HG02571 (cell line): ENCODE results near the gene CLDN20.
"Not testable (repeated sequence)": the region's sequence is repeated elsewhere in the genome, so short reads cannot be mapped to it uniquely, and the experiment has no call there.

Experiments
- ATAC-seq: cut with Tn5 transposase; IDR thresholded peaks from one replicate; pipeline ENCODE4 v1.9.1; 2021; ENCODE audit warnings: mild to moderate bottlenecking, moderate library complexity; ENCODE audit not compliant: unreplicated experiment

Gene CLDN20

GRCh38 chr6:155309150-155309549 is 45.3 kb downstream of the CLDN20 start:
- ATAC-seq = no peak

DNA sequence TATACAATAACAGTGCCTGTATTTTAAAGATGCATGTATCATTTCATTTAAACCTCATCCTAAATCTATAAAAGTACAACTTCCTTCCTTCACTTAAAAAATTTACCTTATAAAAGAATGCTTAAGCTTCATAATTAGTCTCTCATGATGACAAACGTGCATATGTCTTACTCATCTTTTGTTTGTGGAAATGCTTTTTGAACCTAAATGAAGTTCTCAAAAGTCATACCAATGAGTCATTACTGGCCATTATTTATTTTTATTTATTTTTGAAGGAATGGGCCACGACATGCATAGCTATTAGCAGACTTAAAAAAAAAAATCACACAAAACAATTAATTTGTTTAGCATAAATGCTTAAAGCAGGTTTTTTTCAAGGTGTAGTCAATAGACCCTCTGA is 46.8 kb downstream of the CLDN20 start:
- ATAC-seq = no peak

DNA sequence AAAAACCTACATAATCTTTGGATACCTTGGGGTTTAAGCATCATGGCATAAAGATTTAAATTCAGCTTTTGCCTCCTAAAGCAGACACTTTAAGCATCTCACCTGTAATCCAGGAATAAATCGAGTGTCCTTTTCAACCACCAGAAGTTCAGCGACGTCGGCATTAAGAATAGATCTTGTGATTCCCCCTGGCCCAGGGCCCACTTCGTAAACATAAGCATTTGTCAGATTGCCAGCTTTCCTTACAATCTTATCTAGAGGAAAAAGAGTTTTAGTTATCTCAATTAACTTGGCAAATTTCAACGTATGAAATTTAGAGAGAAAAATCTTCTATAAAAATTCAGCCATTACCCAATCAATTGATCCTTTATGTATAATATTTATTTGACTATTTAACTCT is 47.3 kb downstream of the CLDN20 start:
- no peak for ATAC-seq

DNA sequence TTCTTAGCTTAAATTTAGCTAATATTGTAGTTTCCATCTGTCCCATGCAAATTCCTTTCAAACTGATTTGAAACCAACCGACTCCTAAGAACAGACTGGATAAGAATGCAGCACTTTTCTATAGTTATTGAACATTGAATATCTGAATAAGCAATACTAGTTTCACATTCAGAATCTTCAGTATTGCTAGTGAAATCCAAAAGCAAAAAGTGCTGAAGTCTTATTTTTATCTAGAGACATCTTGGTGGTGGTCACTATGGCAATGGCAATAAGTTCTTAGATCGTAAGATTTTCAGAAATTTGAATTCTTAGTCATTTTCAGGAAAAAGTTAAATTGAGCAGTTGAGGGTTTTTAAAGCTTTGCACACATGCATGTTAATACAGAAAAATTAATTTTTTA is 47.8 kb downstream of the CLDN20 start:
- no peak for ATAC-seq

- not testable (repeated sequence) for ATAC-seq
Measured at GRCh38 chr6:155312950-155313349, 49.1 kb downstream of the CLDN20 start.

GRCh38 chr6:155313602-155314091 is 49.8 kb downstream of the CLDN20 start:
- peak; percentile 7 for ATAC-seq

- peak; percentile 97 for ATAC-seq
Measured at GRCh38 chr6:155314092-155314772, 50.4 kb downstream of the CLDN20 start, which contains the start of gene TFB1M. Gene TFB1M (minus strand): TSS chr6:155314484. CDS start chr6:155314428, 56 bp downstream.

DNA sequence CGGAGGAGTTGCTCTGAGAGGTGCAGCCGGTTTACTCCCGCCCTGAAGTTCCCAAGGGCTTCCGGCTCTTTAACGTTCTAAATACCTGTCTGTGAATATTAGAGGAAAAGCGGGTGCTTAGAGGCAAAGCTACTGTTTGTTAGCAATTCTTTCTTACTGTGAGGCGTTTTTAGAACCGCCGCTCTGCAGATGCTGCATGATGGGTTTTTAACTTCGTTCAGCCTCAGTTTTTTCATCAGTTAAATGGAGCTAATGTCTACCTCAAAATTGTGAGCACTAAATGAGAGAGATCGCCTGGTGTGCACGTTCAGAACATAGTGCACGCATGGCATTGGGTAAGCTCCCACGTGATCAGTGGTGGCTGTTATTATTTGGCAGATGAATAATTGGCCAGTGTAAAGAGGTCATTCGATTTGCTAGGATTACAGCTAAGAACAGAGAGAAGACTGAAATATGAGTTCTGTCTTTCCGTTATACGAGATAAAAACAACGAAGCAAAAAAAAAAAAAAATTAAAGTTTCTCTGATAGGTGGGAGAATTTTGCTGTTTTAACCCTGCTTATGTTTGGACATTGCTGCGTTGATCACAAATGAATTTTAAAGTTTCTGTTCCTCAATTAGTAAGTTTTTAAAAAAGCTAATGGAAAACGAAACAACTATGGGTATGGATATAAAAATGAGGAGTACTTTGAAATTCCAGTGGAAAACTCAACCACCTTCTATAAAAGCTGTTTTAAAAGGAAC is 51.1 kb downstream of the CLDN20 start:
- peak; percentile 41 for ATAC-seq

GRCh38 chr6:155315516-155315871 is 51.7 kb downstream of the CLDN20 start:
- ATAC-seq = no peak

GRCh38 chr6:155316419-155316818 is 52.6 kb downstream of the CLDN20 start:
- ATAC-seq = no peak

DNA sequence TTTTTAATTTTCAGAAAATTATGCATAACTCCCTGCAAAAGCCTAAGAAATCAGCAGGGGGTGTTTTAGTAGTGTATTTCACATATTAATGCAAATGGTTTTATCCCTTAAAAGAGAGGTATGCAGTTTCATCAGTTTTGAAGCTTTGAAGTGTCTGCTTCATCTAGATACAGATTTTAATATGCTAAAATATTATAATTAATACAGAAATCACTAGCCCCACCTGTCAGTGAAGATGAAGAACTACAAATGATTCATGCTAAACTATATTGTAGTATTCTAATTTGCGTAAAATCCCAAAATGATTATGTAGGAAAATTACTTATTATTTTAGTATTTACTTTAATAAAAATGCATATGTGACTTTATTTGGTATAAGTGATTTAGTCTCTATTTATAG is 53.4 kb downstream of the CLDN20 start:
- no peak for ATAC-seq

DNA sequence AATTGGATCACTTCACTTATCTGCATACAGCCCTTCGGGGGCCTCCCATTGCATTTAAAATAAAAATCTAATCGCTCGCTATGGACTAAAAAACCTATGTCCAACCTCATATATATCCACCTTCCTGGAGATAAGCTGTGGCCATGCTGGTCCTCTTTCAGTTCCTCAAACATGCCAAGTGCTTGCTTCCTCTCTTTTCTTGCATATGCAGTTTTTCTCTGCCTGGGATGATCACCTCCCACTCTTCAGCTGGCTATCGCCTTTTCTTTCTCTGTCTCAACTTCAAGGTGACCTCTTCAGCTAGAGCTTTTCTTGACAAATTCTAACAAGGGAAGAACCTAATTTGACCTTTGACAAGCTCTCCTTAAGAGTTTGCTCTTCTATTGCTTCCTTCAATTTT is 56.1 kb downstream of the CLDN20 start:
- ATAC-seq = peak; percentile 36

DNA sequence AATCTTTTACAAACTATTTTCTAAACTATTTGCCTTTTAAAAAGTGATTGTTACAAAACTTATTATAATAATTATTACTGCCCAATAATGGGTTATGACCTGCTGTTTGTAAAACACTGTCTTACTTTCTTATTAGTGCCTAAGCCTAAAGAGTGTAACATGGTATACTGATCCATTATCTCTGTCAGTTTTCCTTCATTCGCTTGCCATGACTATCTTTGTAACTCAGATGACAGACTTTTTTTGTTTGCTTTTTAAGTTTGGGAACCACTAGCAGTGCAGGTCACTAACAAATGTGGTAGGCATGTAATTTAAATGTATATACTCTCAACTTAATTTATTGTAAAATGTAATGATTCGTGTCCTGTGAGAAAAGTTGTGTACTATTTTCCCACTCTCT is 60.4 kb downstream of the CLDN20 start:
- no peak for ATAC-seq

- ATAC-seq = no peak
Measured at GRCh38 chr6:155324993-155325392, 61.2 kb downstream of the CLDN20 start.

GRCh38 chr6:155325700-155326516 is 62.1 kb downstream of the CLDN20 start:
- no peak for ATAC-seq
